WERI-Rb-1 (cell line): ENCODE data around the gene BPIFB4.

Source experiments
- DNase-seq: peaks from one replicate; pipeline ENCODE4 v3.0.0-alpha.2; 2020
- H3K27ac ChIP-seq: fragments of 250-450 bp; sonication (Bioruptor Pico); 2 replicates; pipeline ENCODE4 v1.5.1; 2020; ENCODE audit warnings: mild to moderate bottlenecking, moderate library complexity
- H3K27me3 ChIP-seq: fragments of 250-450 bp; sonication (Bioruptor Pico); 2 replicates; pipeline ENCODE4 v1.5.1; 2021; ENCODE audit warnings: mild to moderate bottlenecking, low read depth, moderate library complexity; ENCODE audit not compliant: insufficient read depth, severe bottlenecking
- H3K36me3 ChIP-seq: fragments of 250-450 bp; sonication (Bioruptor Pico); 2 replicates; pipeline ENCODE4 v1.5.1; 2020; ENCODE audit warnings: mild to moderate bottlenecking, moderate library complexity
- H3K4me3 ChIP-seq: 2 replicates; pipeline ENCODE4 v1.5.1; 2011; ENCODE audit warnings: low read depth, mild to moderate bottlenecking, control low read depth, low read length
- H3K9me3 ChIP-seq: fragments of 250-450 bp; sonication (Bioruptor Pico); 2 replicates; pipeline ENCODE4 v1.5.1; 2021; ENCODE audit warnings: mild to moderate bottlenecking, moderate library complexity; ENCODE audit not compliant: severe bottlenecking
- TF ChIP-seq, protein P1 (sequence below): IDR thresholded peaks from 2 replicates; pipeline ENCODE4 v1.5.1; 2011; ENCODE audit warnings: low read depth, mild to moderate bottlenecking, control low read depth, inconsistent platforms, low read length

The BPIFB4 gene

DNA sequence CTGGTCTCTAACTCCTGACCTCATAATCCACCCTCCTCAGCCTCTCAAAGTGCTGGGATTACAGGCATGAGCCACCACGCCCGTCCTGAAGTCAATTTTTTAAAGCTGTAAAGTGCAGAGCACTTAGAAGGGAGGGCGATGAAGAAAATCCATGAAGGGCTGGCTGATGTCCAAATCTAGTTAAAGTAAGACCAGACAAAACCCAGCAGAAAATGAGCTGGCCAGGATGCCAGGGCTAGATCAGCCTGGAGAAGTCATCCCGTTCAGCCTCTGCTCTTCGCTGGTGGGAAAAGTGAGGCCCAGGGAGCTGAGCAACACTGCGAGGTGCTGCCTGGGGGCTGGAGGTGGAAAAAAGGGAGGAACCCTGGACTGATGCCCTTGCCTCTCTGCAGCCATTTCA lies 3.1 kb downstream of the BPIFB4 start:
- Histone ChIP-seq H3K27me3 (no peaks in the 10 kb centered on the region), H3K36me3 (no peaks in the 10 kb centered on the region), H3K9me3 (no peaks in the 10 kb centered on the region), H3K4me3 (no peak overlapping the region), H3K27ac (no peak overlapping the region)
- TF ChIP-seq, protein P1, sequence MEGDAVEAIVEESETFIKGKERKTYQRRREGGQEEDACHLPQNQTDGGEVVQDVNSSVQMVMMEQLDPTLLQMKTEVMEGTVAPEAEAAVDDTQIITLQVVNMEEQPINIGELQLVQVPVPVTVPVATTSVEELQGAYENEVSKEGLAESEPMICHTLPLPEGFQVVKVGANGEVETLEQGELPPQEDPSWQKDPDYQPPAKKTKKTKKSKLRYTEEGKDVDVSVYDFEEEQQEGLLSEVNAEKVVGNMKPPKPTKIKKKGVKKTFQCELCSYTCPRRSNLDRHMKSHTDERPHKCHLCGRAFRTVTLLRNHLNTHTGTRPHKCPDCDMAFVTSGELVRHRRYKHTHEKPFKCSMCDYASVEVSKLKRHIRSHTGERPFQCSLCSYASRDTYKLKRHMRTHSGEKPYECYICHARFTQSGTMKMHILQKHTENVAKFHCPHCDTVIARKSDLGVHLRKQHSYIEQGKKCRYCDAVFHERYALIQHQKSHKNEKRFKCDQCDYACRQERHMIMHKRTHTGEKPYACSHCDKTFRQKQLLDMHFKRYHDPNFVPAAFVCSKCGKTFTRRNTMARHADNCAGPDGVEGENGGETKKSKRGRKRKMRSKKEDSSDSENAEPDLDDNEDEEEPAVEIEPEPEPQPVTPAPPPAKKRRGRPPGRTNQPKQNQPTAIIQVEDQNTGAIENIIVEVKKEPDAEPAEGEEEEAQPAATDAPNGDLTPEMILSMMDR: no peak
- no peak for DNase-seq

DNA sequence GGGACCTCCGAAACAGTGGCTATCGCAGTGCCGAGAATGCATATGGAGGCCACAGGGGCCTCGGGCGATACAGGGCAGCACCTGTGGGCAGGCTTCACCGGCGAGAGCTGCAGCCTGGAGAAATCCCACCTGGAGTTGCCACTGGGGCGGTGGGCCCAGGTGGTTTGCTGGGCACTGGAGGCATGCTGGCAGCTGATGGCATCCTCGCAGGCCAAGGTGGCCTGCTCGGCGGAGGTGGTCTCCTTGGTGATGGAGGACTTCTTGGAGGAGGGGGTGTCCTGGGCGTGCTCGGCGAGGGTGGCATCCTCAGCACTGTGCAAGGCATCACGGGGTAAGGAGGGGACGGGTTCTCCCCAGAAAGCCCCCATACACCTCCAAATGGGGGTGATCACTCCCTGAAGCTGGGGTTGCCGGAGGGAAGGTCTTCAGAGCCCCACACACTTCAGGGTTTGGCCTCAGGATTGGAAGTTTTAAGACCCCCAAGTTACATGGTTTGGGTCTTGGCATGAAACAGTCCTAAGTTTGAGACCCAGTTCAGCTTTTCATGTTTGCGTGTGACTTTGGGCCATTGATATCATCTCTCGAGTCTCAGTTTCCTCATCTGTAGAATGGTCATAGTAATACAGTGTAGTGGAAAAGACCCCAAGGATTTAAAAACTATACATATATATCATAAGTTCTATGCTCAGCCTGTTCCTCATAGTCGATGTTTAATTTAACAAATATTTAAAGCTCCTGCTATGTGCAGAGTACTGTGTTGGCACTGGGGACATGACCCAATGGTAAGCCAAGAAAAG lies 4.3 kb downstream of the BPIFB4 start:
- H3K36me3 ChIP-seq: no peaks in the 10 kb centered on the region
- TF ChIP-seq, protein P1: no peak
- no peak for DNase-seq
- H3K27me3 ChIP-seq: no peaks in the 10 kb centered on the region
- H3K4me3 ChIP-seq: no peak overlapping the region
- H3K9me3 ChIP-seq: no peaks in the 10 kb centered on the region
- H3K27ac ChIP-seq: no peak overlapping the region

DNA sequence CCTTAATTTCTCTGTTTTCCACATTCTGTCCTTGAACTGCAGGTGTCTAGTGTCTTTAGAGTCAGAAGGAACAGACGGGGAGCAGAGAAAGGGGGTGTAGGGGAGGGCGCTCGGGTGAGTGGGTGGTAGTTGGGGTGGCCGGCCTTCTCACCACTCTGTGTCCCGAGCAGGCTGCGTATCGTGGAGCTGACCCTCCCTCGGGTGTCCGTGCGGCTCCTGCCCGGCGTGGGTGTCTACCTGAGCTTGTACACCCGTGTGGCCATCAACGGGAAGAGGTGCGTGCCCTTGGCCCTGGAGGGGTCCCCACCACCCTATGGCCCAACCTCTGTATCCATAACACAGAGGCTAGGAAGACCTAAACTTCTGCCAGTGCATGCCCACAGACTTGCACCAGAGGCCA lies 5.3 kb downstream of the BPIFB4 start:
- TF ChIP-seq, protein P1: no peak
- DNase-seq: no peak
- Histone ChIP-seq H3K27me3 (no peaks in the 10 kb centered on the region), H3K9me3 (no peaks in the 10 kb centered on the region), H3K27ac (no peak overlapping the region), H3K4me3 (no peak overlapping the region), H3K36me3 (no peaks in the 10 kb centered on the region)

DNA sequence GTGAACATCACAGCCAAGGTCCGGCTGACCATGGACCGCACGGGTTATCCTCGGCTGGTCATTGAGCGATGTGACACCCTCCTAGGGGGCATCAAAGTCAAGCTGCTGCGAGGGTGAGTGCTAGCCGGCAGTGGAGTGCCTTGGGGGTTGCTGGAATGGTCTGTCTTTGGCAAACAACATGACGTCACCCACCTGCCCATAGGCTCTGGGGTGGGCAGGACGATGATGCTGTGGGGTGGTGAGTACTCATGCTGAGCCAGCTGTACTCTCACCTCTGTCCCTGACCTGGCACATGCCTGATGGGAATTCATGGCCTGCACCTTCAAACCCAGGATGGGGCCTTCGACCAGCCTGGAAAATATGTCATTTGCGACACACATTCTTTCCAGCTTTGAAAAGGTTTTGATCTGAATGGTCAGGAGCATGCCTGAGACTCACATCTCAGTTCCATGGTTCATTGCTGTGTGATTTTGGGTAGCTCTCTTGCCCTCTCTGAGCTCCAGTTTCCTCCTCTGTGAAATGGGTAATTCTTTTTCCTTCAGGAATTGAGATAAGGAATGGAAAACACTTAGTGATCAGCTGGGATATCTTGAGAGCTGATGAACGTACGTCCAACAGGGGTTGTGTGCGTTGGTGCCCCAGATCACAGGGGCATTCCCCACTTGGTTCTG lies 6.7 kb downstream of the BPIFB4 start:
- no peak for DNase-seq
- Histone ChIP-seq H3K4me3 (no peak overlapping the region), H3K9me3 (no peaks in the 10 kb centered on the region), H3K36me3 (no peaks in the 10 kb centered on the region), H3K27ac (no peak overlapping the region), H3K27me3 (no peaks in the 10 kb centered on the region)
- TF ChIP-seq, protein P1: no peak

DNA sequence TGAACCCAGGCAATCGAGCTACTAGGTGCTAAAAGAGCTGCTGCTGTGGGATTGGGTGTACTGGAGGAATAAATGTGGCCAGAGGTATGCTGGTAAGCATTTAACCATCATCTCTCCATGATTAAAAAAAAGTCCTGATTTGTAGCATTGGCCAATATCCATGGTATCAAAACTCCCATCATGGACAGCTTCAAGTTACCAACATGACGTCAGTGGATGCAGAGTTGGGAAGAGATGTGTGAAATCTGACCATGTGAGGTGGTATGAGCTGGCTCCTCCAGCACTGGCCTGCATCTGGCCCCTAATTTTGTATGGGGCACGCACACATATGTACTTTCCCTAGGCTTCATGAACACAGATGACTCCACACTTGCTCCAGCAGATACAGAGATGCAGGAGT lies 11.7 kb downstream of the BPIFB4 start:
- H3K36me3 ChIP-seq: no peaks in the 10 kb centered on the region
- no peaks in the 10 kb centered on the region for H3K27me3 ChIP-seq
- no peak overlapping the region for H3K4me3 ChIP-seq
- no peak overlapping the region for H3K27ac ChIP-seq
- TF ChIP-seq, protein P1: no peak
- DNase-seq: no peak
- H3K9me3 ChIP-seq: no peaks in the 10 kb centered on the region
